Measurements from ENCODE around the gene LIPC. TPM values are rescaled to one million over a fixed set of nuclear protein-coding genes. Genes with fewer than 3 reads are reported as not detected.
A peak's percentile ranks its signal among the peaks of the same experiment; 100 is the strongest.

Gene LIPC
- total and polyA plus RNA-seq, 12 donors = 0.22 to 1.3 (median 0.42) TPM; not detected in 1

GRCh38 chr15:58556541-58556940, 124.8 kb downstream of the LIPC start:
- ATAC-seq (no peak), DNase-seq (no peak)
- Histone ChIP-seq H3K27ac (no peak overlapping the region), H3K4me1 (peaks cover 0 to 19% (median 0%) of the 10 kb centered on the region in 9 donors), H3K36me3 (no peaks in the 10 kb centered on the region), H3K27me3 (no peaks in the 10 kb centered on the region), H3K4me3 (no peak overlapping the region), H3K9me3 (no peaks in the 10 kb centered on the region)
- intact Hi-C loops (cut with DNase I) = loop anchor here in 1 of 10 donors (10.0 kb wide), 1 partner anchor 182 kb away; no protein-coding TSS in a partner anchor
- 68 to 71% methylated on average over 3 of the region's 3 CpGs for WGBS, 2 donors
- TF ChIP-seq CTCF (IDR thresholded peaks at IDR 0.05) = no peak

GRCh38 chr15:58558777-58559176, 127.0 kb downstream of the LIPC start:
- no peak for TF ChIP-seq CTCF (IDR thresholded peaks at IDR 0.05)
- ATAC-seq = peak in 1 of 8 donors; percentile 42
- DNase-seq = no peak
- Histone ChIP-seq H3K36me3 (no peaks in the 10 kb centered on the region), H3K4me1 (peaks cover 0 to 10% (median 0%) of the 10 kb centered on the region in 9 donors), H3K4me3 (no peak overlapping the region), H3K27me3 (no peaks in the 10 kb centered on the region), H3K9me3 (no peaks in the 10 kb centered on the region), H3K27ac (no peak overlapping the region)
- 77 to 91% methylated on average over 1 of the region's 1 CpG for WGBS, 2 donors
- intact Hi-C loops (cut with DNase I) = loop anchor here in 1 of 10 donors (10.0 kb wide), 1 partner anchor 184 kb away; no protein-coding TSS in a partner anchor

- no peaks in the 10 kb centered on the region for H3K27me3 ChIP-seq
- 76 to 82% methylated on average over 6 of the region's 6 CpGs for WGBS, 2 donors
- H3K9me3 ChIP-seq = no peaks in the 10 kb centered on the region
- H3K4me1 ChIP-seq = peaks cover 0 to 7% (median 0%) of the 10 kb centered on the region in 9 donors
- ATAC-seq = no peak
- intact Hi-C loops (cut with DNase I) = loop anchor here in 1 of 10 donors (10.0 kb wide), 1 partner anchor 185 kb away; no protein-coding TSS in a partner anchor
- no peak overlapping the region for H3K4me3 ChIP-seq
- no peak overlapping the region for H3K27ac ChIP-seq
- no peak for TF ChIP-seq CTCF (IDR thresholded peaks at IDR 0.05)
- H3K36me3 ChIP-seq = no peaks in the 10 kb centered on the region
- no peak for DNase-seq
These were observed 128.3 kb downstream of the LIPC start for GRCh38 chr15:58559904-58560588.

GRCh38 chr15:58561321-58561720, 129.5 kb downstream of the LIPC start:
- no peak for TF ChIP-seq CTCF (IDR thresholded peaks at IDR 0.05)
- ATAC-seq (no peak), DNase-seq (no peak)
- Histone ChIP-seq H3K4me1 (peaks cover 0 to 7% (median 0%) of the 10 kb centered on the region in 9 donors), H3K27me3 (no peaks in the 10 kb centered on the region), H3K4me3 (no peak overlapping the region), H3K36me3 (no peaks in the 10 kb centered on the region), H3K9me3 (no peaks in the 10 kb centered on the region), H3K27ac (no peak overlapping the region)
- WGBS, 2 donors = 0 to 57% methylated on average over 1 of the region's 1 CpG
- intact Hi-C loops (cut with DNase I) = no loop called here

Measured in heart right ventricle (tissue), 16 donors.